Stimulated activated CD4-positive, alpha-beta T cell treated with anti-CD3 and anti-CD28 coated beads, Interleukin-15, amount 100 ng/mL, for 24 hours (primary cell): ENCODE data around the gene RNF168.
"Not testable (repeated sequence)": the region's sequence is repeated elsewhere in the genome, so short reads cannot be mapped to it uniquely, and the experiment has no call there.

ENCODE experiments used
- DNase-seq: peaks from one replicate; pipeline ENCODE4 v3.0.0-alpha.2; 2020

The RNF168 gene

GRCh38 chr3:196462680-196463477 lies 40.7 kb downstream of the RNF168 start:
- not testable (repeated sequence) for DNase-seq

DNA sequence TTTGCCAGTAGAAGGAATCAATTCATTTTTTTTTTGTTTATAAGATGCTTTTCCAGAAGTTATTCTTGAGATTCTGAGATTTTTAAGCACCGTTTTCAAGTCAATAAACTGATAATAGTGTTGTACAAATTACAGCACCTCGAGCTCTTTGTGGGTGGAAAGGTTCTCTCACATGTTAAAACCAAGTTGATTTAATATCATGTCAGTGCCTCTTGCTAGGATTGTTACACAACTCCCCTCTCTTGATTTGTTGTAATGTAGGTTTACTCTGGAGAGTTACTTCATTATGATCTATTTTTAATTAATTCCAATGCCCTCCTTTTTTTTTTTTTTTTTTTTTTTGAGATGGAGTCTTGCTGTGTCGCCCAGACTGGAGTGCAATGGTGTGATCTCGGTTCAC lies 45.5 kb downstream of the RNF168 start:
- DNase-seq = no peak

GRCh38 chr3:196457470-196457869 lies 46.1 kb downstream of the RNF168 start:
- DNase-seq = not testable (repeated sequence)

GRCh38 chr3:196454935-196455334 lies 48.6 kb downstream of the RNF168 start:
- DNase-seq = no peak

GRCh38 chr3:196445391-196445790 lies 58.2 kb downstream of the RNF168 start:
- DNase-seq = not testable (repeated sequence)

DNA sequence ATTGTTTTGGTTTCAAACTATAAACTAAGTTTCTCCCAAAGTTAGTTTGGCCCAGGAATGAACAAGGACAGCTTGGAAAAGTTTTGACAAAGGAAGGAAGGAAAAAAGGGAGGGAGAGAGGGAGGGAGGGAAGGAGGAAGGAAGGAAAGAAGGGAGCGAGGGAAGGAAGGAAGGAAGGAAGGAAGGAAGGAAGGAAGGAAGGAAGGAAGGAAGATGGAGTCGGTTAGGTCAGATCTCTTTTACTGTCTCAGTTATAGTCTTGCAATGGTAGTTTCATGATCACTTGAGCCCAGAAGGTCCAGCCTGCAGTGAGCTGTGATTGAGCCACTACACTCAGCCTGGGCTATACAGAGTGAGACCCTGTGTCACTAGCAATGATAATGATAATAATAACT lies 59.1 kb downstream of the RNF168 start:
- no peak for DNase-seq

GRCh38 chr3:196440696-196441095 lies 62.9 kb downstream of the RNF168 start:
- DNase-seq = no peak

DNA sequence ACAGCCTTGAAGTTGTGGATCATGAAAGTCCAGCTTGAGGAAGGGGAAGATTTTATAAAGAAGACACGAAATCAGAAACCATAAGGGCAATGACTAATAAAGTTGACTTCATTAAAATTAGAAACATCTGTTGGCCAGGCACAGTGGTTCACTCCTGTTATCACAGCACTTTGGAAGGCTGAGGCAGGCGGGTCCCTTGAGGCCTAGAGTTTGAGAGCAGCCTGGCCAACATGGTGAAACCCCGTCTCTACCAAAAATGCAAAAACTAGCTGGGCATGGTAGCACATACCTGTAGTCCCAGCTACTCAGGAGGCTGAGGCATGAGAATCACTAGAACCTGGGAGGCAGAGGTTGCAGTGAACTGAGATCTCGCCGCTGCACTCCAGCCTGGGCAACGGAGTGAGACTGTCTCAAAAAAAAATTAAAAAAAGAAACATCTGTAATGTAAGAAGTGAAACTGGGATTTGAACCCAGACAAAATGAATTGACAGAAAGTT lies 63.5 kb downstream of the RNF168 start:
- no peak for DNase-seq

DNA sequence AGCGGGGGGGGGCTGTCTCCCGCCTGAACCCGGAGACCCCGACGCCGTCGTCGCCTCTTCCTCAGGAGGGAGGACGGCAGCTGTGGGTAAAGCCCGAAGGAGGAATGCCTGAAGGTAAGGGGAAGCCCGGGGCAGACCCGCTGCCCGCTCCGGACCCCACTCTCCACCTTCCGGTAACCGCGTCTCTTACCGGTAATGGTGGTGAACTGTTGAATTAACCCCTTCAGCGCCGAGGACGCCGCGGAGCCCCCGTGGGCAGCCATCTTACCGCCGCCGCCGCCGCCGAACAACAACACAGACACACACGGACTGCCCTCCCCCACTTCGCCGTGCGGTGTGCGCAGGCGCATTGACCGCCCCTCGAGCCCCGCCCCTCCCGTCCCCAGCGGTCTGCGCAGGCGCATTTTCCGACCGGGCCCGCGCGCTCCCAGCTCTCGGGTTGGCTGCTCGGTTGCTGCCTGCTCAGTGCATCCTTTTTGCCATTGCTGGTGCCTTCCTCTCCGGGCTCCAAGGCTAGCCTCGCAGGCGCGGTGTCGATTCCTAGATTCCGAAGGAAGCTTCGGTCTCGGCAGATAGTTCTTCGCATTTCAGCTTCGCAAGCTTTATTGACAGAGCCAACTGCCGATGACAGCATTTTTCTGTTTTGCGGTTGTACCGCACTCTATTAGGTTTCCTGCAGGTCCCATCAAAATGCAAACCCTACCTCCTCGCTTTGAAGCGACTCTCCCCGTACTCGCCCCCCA lies 71.3 kb downstream of the RNF168 start, which contains the start of gene UBXN7:
Gene UBXN7, minus strand, starts transcription at position 291 of the 743 bp plus-strand sequence. Its CDS starts 28 bp downstream, at position 263.
- DNase-seq = peak; percentile 96

DNA sequence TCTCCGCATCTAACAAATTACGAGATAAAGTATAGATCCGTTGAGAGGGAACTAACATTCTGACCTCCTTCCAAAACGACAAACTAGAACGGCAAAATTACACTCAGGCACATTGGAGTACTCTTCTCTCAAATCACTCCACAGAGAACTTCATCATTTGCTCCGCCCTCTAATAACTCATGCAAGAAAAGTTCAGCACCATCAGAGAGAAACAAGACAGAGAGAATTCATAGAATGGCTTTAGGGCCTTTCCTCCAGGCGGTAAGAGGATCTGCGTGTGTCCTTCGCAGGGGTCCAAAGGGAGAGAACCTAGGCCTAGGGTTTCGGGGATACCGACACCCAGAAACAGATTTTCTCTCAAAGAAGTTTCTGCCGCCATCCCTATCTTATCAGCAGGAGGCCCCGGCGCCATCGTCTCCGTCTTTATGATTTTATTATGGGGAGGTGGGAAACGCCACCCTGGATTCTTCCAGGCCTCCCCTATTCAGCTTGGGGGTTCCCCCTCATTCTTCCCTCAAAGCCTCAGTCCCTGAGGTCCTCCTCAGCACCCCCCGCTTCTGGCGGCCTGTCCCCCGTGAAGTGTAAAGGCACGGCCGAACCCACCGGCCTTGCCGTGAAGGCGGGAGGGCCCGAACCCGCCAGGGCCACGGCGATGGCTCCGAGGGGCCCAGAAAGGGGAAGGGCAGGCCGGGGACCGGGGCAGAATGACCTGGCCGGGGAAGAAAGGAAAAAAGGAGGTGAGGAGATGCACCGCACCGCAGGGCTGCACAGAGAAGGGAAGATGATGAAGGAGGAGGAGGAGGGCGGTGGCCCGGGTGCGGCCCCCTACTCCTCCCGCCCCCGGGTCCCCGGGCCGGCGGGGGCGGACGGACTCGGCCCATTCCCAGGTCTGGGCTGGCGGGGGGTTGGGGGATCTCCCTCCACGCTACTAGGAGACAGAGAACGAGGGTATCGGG lies 72.1 kb downstream of the RNF168 start:
- DNase-seq = peak; percentile 31

GRCh38 chr3:196428041-196428440 lies 75.5 kb downstream of the RNF168 start:
- no peak for DNase-seq

DNA sequence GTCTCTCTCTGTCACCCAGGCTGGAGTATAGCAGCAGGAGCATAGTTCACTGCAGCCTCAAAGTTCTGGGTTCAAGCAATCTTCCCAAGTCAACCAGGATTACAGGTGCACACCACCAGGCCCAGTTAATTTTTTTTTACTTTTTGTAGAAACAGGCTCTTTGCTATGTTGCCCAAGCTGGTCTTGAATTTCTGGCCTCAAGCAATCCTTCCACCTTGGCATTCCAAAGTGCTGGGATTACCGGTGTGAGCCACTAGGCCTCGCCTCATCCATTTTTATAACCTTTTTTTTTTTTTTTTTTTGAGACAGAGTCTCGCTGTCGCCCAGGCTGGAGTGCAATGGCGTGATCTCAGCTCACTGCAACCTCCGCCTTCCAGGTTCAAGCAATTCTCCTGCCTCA lies 79.1 kb downstream of the RNF168 start:
- DNase-seq = not testable (repeated sequence)

DNA sequence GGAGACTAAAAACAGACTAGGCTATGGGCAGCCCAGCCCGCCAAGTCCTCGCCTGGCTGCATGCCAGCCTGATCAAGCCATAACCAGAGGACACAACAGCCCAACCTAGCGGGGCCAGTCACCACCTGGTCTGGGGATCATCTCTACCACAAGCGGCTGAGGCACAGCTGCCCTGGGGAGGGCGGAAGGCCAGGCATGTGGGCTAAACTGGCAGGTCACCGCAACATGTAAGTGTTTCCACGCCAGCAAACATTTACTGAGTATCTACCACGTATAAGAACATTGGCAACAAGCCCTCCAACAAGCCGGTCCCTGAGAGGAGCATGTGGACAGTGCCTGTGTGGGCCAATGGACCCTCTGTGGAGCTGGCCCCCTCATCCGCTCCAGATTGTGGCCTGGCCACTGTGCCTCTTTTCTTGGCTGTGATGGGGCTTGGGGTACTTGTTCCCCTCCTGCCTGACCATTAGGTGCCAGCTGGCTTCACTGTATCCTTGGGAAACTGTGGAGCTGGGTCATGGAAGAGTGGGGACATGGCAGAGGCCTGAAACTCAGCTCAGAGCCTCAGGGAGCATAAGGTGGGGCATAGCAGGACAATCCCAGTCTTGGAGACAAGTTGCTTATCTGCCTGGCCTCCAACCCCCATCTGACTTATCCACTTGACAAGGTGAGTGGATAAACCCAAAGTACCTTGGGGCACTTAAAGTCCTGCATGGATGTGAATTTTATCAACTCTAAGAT lies 80.4 kb downstream of the RNF168 start:
- no peak for DNase-seq

DNA sequence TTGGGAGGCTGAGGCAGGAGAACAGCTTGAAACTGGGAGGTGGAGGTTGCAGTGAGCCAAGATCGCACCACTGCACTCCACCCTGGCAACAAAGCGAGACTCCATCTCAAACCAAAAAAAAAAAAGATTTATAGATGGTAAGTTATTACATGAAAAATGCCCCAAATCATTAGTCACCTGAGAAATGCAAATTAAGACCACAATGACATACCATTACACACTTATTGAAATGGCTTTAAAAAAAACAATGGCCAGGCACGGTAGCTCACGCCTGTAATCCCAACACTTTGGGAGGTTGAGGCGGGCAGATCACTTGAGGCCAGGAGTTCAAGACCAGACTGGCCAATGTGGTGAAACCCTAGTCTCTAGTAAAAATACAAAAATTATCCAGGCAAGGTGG lies 81.9 kb downstream of the RNF168 start:
- not testable (repeated sequence) for DNase-seq

- no peak for DNase-seq
Observed at GRCh38 chr3:196419386-196419785, 84.2 kb downstream of the RNF168 start.
